Activated naive CD4-positive, alpha-beta T cell treated with Interleukin-2 at 50 U/mL for 16 hours (primary cell): Measurements from ENCODE around the gene VPS8.

Experiments used
- DNase-seq: peaks from one replicate; pipeline ENCODE4 v3.0.0-alpha.2; 2020

The VPS8 gene

DNA sequence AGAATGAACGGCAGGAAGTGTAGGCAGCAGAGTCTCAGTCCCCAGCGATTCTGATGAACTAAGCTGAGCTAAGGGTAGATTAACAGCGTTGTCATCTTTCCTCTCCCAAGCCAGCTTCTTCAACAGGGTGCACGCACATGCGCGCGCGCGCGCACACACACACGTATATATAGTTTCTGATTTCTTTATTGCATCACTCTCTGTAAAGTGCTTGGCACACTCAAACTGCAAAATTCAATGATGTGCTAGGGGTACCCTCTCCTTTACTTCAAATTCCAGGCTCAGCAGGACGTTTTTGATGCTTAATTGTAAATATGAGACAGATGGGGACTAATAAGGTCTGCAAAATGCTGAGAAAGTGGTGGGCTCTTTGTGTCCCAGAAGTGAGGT is 26.1 kb upstream of the VPS8 start:
- DNase-seq = no peak

DNA sequence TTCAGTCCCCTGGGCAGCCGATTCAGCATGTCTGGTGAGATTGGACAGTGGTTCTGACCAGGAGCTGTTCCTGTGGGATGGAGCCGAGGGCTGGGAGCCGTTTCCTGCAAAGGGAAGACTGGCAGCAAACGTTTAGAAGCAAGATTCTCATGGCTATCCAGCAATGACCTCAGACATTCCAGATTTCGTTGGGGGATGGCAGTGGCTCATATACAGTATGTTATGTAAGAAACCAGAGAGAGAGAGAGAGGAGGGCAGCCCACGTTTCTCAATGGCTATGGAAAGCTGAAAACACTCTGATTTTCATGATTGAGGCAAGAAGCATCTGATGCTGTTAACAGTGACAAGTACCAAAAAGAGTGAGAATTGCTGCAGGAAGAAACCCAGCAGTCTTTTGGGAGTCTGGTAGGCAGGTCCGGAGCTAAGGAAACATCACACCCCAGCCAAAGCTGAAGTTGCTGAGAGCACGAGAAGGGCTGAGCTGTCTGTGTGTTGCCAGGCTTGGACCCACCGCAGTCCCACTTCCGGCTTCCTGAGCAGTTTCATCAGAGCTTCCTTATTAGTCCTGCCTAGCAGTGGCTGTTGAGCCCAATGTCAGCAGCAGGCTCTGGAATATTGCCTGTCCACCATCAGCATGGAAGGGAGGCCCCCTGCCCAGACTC is 25.6 kb upstream of the VPS8 start:
- DNase-seq = no peak

DNA sequence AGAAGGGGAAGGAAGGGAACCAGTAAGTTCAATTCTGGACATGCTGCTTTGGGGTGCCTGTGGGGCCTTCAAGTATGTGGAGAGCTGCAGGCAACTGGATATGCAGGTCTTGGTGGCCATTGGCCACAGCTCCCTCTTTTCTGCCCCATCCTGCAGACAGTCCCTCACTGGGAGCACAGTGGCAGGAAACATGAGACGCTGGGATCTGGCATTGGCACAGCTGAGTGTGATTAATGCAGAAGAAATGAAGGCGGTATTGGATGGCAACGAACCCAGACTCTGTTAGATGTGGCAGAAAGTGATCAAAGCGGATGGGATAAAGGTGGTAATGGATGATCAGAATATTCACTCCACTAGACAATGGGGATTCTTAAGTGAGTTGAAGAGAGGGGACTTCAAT is 23.2 kb upstream of the VPS8 start:
- no peak for DNase-seq

DNA sequence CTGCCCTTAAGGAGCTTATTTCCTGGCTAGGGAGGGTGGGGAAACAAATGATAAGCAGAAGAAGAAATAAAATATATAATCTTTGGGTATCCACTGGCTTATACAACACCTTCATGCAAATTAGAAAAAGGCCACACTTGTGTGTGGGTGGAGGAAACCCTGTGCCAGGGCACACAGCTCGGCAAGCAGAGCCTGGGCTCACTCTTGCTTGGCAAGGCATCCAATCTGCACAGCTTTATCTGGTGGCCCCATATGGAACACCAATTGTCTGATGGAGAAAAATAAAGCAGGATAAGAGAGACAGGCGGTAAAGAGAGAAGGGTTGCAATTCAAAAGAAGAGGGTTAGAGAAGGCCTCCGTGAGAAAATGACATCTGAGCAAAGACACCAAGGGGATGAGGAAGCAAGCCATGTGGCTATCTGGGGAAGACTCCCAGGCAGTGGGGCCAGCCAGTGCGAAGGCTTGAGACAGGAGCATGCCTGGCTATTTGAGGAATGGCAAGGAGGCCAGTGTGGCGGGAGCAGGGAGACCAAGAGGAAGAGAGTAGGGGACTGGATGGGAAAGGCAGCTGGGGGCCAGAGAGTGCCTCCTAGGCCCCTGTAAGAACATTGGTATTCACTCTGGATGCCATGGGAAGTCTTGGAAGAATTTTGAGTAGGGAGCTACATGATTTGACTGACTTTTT is 22.5 kb upstream of the VPS8 start:
- DNase-seq = no peak

DNA sequence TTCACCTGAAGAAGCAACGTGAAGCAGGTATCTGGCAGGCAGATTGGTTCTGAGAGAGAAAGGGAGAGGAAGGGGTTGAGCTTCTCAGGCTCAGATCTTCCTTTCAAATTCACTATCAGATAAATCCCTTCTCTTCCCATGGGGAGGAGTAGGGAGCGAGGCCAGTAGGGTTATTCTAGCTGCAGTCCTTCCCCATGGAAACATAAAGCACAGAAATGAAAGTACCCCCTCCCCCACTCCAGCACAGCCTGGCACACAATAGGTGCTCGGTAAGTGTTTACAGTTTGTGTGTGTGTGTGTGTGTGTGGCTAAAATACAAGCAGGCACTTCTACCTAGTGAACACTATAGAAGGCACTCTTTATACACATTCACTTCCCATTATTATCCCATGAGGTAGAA is 20.8 kb upstream of the VPS8 start:
- no peak for DNase-seq

DNA sequence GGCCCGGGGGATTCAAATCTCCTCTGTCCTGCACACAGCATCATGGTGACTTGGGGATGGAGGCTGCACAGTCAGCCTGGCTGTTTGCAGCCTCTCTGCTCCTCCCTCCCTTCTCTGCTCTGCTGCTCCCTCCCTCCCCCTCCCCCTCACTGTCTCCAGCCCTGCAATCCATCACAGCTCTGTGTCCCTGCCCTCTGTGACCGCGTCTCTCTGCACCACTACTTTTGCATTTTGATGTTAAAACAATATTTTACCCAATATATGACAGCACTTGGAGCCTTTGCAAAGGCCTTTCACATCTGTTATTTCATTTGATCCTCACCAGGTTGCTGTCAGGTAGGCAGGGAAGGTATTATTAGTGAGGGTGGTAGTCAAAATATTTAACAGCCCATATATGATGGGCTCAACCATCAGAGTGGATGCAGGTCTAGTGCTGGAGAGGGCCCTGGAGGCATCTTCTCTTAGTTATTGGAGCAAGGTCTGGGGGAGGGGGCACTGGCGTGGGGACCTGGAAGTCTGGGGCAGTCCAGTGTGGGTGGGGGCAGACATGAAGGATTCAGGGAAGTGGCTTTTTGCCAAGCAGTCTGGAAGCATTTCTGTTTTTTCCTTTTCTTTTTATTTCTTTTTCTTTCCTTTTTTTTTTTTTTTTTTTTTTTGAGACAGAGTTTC is 16.3 kb upstream of the VPS8 start:
- no peak for DNase-seq

DNA sequence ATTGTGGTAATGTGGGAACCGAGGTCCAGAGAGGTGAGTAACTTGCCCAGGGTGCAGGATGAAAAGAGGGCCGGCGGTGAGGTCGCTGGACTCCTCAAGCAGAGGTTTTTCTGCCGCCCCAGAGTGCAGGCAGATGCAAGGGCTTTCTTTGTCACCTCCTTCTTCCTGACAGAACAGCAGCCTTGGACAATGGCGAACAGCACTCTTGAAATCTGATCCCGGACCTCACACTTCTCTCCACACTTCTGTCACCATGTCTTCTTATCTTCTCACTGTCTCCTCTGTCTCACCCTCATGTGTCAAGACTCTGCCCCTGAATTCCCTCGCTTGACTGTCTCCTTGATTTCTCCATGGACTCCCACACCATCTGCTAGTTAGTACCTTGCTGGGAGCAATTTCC is 15.4 kb upstream of the VPS8 start:
- no peak for DNase-seq

DNA sequence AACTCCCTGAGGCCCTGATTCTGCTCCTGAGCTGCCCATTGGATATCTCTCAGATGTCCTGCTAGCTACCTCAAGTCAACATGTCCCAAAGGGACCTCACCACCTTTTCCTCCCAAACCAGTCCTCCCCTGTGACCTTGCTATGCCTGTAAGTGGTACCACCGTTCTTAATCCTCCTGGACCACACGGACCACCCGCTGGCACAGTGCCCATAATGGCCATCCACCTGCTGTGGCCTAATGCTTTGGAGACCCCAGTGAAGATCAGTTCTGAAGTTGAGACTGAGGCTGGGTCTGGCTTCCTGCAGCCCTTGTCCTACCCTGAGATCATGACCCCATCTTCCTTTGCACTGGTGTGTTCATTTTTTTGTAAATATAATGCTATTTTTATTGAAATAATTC is 15.0 kb upstream of the VPS8 start:
- no peak for DNase-seq

DNA sequence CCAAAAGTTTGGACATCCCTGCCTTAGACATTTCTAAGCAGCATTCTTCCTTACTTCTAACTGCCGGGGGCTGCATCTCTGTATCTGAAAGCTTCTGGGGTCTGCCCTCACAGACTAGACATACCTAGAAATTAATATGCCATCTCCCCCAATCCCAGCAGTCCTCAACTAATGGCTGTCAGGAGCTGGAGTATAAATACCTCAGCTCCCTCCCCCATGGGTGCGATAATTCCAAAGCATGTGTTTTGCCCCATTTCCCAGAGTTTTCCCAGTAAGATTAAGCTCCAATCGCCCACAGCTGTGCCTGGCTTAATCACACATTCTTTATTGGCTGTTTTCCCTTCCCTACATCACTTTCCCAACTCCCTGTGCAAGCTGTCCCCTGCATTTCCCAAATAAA is 13.8 kb upstream of the VPS8 start:
- no peak for DNase-seq

DNA sequence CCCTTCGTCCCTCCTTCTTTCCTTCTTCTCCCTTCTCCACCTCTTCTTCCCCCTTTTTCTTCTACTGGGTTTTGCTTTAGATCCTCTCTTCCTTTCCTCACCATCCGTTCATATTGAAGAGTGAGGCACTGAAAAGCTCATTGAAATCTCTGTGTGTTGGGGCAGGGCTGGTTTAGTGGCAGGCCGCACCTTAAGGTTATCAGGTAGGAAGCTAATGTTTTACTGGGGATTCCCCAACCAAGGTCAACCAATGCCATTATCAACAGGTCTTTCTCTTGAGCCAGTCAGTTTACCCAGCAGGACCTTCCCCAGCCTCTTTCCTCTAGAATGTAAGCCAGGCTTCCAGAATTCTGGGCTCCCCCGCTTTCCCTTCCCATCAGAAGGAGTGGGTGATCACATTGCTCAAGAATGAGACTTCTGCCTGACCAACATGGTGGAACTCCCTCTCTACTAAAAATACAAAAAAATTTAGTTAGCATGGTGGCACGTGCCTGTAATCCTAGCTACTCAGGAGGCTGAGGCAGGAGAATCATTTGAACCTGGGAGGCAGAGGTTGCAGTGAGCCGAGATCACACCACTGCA is 11.5 kb upstream of the VPS8 start:
- DNase-seq = no peak

DNA sequence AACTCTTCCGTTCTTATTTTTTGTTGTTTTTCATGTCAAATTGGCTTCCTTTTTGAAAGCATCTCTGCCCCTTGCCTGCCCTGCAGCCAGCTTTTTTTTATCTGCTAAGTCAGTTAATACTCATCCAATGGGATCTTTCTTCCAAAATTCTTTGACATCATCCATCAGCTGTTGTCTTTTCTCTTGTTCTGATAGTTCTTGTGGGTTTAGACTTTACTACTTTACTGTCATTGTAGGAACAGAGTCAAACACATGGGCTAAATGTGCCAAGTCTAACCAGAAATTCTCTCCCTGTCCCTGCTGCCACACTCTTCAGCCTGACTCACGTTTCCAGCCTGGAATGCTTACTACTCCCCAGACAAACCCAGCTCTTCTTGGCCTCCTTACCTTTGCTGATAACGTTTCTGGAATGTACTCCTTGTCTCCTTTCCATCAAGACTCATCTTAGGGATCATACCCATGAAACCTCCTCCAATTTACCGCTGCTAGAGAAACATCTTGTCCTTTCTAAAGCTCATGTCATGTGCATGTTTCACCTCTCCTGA is 10.7 kb upstream of the VPS8 start:
- no peak for DNase-seq

DNA sequence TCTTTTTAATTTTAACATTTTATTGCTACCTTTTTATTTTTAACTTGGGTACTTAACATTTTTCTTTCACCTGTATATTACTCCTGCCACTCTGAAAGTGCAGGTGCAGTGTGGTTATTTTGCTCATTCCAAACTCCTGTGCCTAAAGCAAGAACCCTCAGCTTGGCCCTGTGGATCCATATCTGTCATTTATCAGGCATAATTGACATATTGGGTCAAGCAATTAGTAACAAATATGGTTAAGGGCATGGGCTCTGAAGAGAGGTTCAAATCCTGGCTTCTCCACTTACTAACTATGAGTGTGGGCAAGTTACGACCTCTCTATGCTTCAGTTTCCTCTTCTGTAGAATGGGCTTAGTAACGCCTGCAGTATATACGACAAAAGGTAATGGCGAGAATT is 9.8 kb upstream of the VPS8 start:
- no peak for DNase-seq

DNA sequence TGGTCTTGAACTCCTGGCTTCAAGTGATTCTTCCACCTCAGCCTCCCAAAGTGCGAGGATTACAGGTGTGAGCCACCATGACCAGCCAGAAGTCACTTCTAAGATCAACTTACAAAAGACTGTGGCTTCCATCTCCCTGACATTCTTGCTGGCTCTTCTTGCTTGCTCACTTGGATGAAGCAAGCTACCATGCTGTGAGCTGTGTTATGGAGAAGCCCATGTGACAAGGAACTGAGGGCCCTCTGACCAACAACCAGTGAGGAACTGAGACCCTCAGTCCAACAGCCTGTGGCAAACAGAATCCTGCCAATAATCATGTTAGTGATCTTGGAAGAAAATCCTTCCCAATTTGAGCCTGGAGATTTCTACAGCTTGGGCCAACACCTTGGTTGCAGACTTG is 7.2 kb upstream of the VPS8 start:
- no peak for DNase-seq

DNA sequence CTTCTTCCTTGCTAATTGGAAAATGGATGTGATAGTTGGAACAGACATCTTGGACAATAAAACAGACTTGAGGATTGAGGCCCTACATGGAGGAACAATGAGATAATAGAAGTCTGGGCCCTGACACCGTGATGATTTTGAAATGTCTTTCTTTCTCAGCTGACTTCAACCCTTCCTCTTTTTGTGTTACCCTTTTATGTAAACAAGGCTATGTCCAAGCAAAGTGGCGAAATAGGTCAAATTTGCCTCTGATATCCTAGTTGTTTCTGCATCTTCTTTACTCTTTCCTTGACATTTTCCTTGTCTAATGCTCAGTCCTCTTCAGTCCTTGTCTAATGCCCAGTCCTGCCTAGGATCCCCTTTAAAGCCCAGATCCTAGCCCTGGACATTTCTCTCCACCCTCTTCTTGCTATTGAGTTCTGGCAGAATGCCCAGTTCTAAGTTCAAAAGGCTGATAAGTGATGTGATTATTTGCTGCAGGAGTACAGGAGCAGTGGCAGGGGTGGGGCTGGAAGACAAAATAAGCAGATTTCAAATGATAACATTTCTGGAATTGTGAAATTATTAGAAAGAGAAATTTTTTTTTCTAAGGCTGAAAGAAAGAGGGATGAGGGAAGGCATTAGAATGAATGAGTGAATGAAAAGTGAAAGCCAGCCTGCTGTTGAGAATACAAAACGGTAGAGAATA is 6.5 kb upstream of the VPS8 start:
- DNase-seq = no peak

DNA sequence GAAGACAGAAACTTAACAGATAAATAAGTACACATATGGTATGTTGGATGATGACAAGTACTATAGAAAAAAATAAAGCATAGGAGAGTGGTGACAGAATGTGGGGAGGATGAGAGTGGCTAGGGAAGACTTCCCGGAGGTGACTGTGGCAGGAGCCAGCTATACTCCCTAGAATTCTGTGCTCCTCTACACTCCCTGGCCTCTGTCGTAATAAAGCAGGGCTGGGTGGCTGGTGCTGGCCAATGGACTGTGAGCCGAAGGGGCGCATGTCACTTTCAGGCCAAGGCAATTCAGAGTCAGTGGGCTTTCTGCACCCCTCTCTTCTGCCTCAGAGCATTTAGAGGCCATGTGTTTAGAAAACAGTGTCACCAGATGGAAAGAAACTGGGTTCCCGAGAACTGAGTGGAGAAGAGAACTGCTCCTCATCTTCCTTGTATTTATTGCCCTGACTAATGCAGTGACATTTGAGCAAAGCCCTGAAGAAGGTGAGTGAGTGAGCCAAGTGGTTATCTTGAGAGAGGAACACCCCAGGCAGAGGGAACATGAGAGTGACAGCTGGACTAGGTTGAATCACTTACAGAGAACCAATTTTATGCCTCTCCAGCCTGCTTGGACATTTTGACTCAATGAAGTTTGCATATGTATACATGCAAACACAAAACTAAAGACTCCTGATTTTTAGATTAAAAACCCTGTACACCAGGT is 5.2 kb upstream of the VPS8 start:
- DNase-seq = no peak

DNA sequence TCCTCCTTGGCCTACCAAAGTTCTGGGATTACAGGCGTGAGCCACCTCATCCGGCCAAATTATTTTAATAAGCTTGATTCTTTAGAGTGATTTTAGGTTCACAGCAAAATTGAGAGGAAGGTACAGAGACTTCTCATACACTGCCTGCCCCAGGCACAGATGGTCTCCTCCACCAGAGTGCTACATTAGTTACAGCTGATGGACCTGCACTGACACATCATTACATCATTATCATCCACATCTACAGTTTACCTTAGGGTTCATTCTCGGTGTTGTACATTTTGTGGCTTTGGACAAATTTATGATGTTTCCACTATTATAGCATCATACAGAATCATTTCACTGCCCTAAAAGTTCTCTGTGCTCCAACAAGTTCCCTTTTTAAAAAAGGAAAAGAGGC is 4.4 kb upstream of the VPS8 start:
- no peak for DNase-seq

DNA sequence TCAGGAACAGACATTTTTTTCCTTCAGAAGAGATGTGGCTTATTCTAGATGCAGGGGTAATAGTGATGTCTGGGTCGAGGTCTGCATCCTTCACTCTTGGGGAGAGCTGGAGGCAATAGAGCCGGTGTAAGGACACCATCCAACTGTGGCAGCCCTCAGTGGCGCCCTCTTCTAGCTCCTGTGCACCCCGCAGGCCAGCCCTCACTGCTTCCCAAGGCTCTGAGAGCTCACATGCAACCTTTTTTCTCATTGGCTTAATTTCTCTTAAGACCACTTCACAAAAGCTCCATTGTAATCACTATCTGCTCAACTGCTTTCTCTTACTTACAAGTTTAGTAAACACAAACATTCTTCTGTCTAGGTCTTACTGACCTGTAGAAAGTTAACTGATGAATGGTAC is 3.9 kb upstream of the VPS8 start:
- DNase-seq = no peak

DNA sequence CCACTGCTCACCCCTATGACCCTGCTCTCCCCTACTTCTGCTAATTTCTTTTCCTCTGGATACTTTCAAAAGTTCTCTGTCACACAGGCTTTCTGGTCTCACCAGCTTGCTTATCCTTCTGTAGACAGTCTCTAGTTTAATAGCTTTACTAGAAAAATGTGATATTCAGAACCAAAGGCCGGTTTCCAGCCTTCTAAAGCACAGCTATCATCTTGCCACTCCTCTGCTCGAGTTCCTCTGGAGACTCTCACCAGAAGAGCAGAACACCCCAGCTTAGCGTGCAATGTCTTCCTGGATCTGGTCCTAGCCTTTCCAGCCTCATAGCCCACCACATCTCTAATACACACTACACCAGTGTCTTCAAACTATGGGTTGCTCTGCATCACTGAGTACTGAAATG is 1.8 kb upstream of the VPS8 start:
- no peak for DNase-seq

DNA sequence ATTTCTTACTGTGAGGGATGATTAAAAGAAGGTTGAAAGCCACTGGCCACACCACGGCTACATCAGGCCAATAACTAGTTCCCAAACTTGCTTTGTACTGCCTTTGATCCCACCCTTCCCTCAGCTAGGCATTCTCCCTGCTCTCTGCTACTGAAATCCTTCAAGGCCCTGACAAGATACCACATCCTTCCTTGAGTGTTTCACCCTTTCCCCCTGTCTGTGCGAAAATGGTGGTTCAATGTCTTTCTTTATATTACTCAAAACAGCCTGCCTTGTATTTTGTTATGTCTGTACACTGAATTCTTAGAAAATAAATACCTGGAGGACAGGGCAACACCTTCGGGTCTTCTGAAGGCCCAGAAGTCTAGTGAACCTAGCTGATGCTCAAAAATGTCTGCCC is 932 bp upstream of the VPS8 start:
- DNase-seq = no peak

DNA sequence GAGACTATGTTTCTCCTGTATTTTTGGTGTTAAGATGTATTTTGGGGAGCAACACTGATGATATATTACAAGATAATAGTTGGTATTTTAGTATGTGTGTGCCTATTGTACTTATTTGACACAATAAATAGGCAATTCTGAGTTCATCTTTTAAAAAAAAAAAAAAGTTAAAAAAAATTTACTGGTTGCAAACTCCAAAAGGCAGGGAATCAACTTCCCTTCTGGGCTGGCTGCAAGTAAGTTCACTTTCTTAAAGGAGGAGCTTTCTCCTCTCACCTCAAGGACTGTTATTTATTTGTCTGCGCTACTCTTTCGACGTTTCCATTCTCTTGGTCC is 335 bp upstream of the VPS8 start:
- no peak for DNase-seq

DNA sequence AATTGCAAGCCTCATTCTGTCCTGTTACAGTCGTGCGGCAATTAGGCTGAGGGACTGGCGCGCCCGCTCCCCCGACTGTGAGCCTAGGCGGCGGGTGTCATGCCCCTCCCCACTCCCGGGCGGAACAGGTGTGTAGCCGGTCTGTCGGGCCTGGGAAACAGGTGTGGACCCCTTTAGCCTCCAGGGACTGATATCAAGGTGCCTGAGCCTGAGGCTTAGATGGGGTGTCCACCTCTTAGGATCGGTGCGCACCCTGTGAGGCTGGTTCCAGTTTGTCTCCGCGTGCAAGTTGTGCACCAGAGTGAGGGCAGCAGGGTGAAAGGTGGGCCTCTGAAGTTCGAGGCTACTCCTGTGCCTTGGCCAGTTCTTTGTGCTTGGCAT is 686 bp downstream of the VPS8 start:
- peak; percentile 20 for DNase-seq

DNA sequence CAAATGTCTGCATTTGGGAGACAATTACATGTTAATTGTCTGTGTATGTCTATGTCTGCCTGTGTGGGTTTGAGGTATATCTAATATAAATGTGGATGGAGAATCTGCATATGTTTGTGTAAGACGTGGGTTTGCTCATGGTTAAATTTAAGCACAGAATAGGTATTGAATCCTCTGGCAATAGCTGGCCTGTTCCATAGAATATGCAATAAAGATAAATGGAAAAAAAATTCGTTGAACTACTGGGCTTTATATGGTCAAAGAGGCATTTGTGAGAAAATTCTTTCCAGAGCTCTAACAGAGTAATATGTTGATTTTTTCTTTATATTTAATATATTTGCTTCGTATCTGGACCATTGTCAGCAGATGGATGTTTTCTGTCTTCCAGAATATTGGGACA is 1.4 kb downstream of the VPS8 start:
- DNase-seq = no peak

DNA sequence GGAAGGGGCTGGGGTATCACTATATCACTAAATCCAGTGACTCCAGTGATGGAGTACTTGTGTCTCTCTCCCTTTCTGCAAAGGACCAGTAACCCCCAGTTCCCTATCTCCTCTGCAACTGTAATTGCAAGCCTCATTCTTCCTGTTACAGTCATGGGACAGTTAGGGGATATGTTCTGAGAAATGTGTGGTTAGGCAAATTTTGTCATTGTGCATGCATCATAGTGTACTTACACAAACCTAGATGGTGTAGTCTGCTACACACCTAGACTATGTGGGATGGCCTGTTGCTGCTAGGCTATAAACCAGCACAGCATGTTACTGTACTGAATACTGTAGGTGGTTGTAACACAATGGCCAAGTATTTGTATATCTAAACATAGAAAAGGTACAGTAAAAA is 2.2 kb downstream of the VPS8 start:
- DNase-seq = no peak
